H9 (cell line): ENCODE measurements around the gene CPXM1. TPM values are rescaled to one million over a fixed set of nuclear protein-coding genes. Genes with fewer than 3 reads are reported as not detected.

Experiments
- DNase-seq: peaks from one replicate; pipeline ENCODE4 v3.0.0-alpha.2; 2017
- H2AFZ ChIP-seq: one replicate; pipeline ENCODE4 v1.6.1; 2013; ENCODE audit warnings: mild to moderate bottlenecking, low read length, control low read depth, moderate library complexity
- H2AK5ac ChIP-seq: 2 replicates; pipeline ENCODE4 v1.6.1; 2013; ENCODE audit warnings: low read length, control low read depth, mixed read lengths; ENCODE audit not compliant: insufficient read length
- H2BK120ac ChIP-seq: one replicate; pipeline ENCODE4 v1.6.1; 2013; ENCODE audit warnings: low read depth, mild to moderate bottlenecking, low read length, control low read depth, inconsistent platforms; ENCODE audit not compliant: poor library complexity, severe bottlenecking
- H2BK12ac ChIP-seq: 2 replicates; pipeline ENCODE4 v1.6.1; 2013; ENCODE audit warnings: low read length, control low read depth, mixed read lengths, low read depth; ENCODE audit not compliant: insufficient read length
- H2BK15ac ChIP-seq: 2 replicates; pipeline ENCODE4 v1.6.1; 2013; ENCODE audit warnings: low read depth, low read length, control low read depth
- H2BK20ac ChIP-seq: one replicate; pipeline ENCODE4 v1.6.1; 2013; ENCODE audit warnings: low read depth, mild to moderate bottlenecking, low read length, control low read depth, inconsistent platforms; ENCODE audit not compliant: poor library complexity, severe bottlenecking
- H2BK5ac ChIP-seq: 2 replicates; pipeline ENCODE4 v1.6.1; 2013; ENCODE audit warnings: low read length, control low read depth, mixed read lengths; ENCODE audit not compliant: insufficient read length
- H3K14ac ChIP-seq: 2 replicates; pipeline ENCODE4 v1.6.1; 2013; ENCODE audit warnings: low read length, control low read depth; ENCODE audit not compliant: insufficient read depth
- H3K18ac ChIP-seq: 2 replicates; pipeline ENCODE4 v1.6.1; 2013; ENCODE audit warnings: low read depth, mild to moderate bottlenecking, mixed read lengths, low read length, control low read depth; ENCODE audit not compliant: insufficient read length
- H3K23ac ChIP-seq: 2 replicates; pipeline ENCODE4 v1.6.1; 2013; ENCODE audit warnings: low read length, control low read depth, mixed read lengths, low read depth; ENCODE audit not compliant: insufficient read length
- H3K23me2 ChIP-seq: 2 replicates; pipeline ENCODE4 v1.6.1; 2013; ENCODE audit warnings: low read depth, mild to moderate bottlenecking, mixed read lengths, low read length, control low read depth; ENCODE audit not compliant: insufficient read length, poor library complexity, severe bottlenecking
- H3K27ac ChIP-seq: 2 replicates; pipeline ENCODE4 v1.5.1; 2013; ENCODE audit warnings: low read length, control low read depth, mixed read lengths, low read depth; ENCODE audit not compliant: insufficient read length
- H3K27me3 ChIP-seq: 2 replicates; pipeline ENCODE4 v1.6.1; 2013; ENCODE audit warnings: low read length, control low read depth, inconsistent platforms; ENCODE audit not compliant: insufficient read depth
- H3K4ac ChIP-seq: 2 replicates; pipeline ENCODE4 v1.6.1; 2013; ENCODE audit warnings: low read depth, mild to moderate bottlenecking, control low read depth, inconsistent platforms, low read length, moderate library complexity
- H3K4me1 ChIP-seq: 2 replicates; pipeline ENCODE4 v1.6.1; 2013; ENCODE audit warnings: low read length, control low read depth, inconsistent platforms; ENCODE audit not compliant: insufficient read depth
- H3K4me2 ChIP-seq: 2 replicates; pipeline ENCODE4 v1.6.1; 2013; ENCODE audit warnings: low read length, control low read depth, mixed read lengths; ENCODE audit not compliant: insufficient read length, insufficient read depth
- H3K56ac ChIP-seq: 2 replicates; pipeline ENCODE4 v1.6.1; 2013; ENCODE audit warnings: low read depth, mild to moderate bottlenecking, mixed read lengths, low read length, control low read depth; ENCODE audit not compliant: insufficient read length
- H3K79me1 ChIP-seq: 2 replicates; pipeline ENCODE4 v1.6.1; 2013; ENCODE audit warnings: low read depth, mild to moderate bottlenecking, moderate library complexity, low read length, control low read depth, inconsistent platforms; ENCODE audit not compliant: insufficient read depth, poor library complexity, severe bottlenecking
- H3K79me2 ChIP-seq: 2 replicates; pipeline ENCODE4 v1.6.1; 2013; ENCODE audit warnings: low read length, control low read depth, inconsistent platforms; ENCODE audit not compliant: insufficient read depth
- H3K9ac ChIP-seq: 2 replicates; pipeline ENCODE4 v1.6.1; 2013; ENCODE audit warnings: low read length, control low read depth, mixed read lengths; ENCODE audit not compliant: insufficient read length; ENCODE audit errors: extremely low read depth
- H3K9me3 ChIP-seq: one replicate; pipeline ENCODE4 v1.6.1; 2013; ENCODE audit warnings: low read depth, low read length, inconsistent platforms; ENCODE audit not compliant: control insufficient read depth
- H3T11ph ChIP-seq: one replicate; pipeline ENCODE4 v1.6.1; 2013; ENCODE audit warnings: mild to moderate bottlenecking, low read length, control low read depth, inconsistent platforms
- H4K20me1 ChIP-seq: one replicate; pipeline ENCODE4 v1.6.1; 2013; ENCODE audit not compliant: control insufficient read depth, insufficient read length, insufficient read depth
- H4K5ac ChIP-seq: 2 replicates; pipeline ENCODE4 v1.6.1; 2013; ENCODE audit warnings: low read depth, mild to moderate bottlenecking, mixed read lengths, low read length, control low read depth; ENCODE audit not compliant: insufficient read length
- H4K8ac ChIP-seq: replicated peaks from 2 replicates; pipeline ENCODE4 v1.6.1; 2013; ENCODE audit warnings: low read length, control low read depth, mixed read lengths, low read depth; ENCODE audit not compliant: insufficient read length
- H4K91ac ChIP-seq: 2 replicates; pipeline ENCODE4 v1.6.1; 2013; ENCODE audit warnings: low read depth, mild to moderate bottlenecking, moderate library complexity, mixed read lengths, low read length, control low read depth; ENCODE audit not compliant: insufficient read length
- H3K27ac Mint-ChIP-seq, 3 experiments: 2 replicates in 2 of 3; 3 replicates in 1 of 3; pipeline ENCODE4 v1.8.0; 2020 to 2021; ENCODE audit warnings: mixed read lengths in 3 of 3, mild to moderate bottlenecking in 1 of 3, moderate library complexity in 1 of 3
- H3K27me3 Mint-ChIP-seq: 2 replicates; pipeline ENCODE4 v1.8.0; 2021; ENCODE audit warnings: low read depth, mild to moderate bottlenecking, moderate library complexity, mixed read lengths
- H3K36me3 Mint-ChIP-seq, 3 experiments: 2 replicates in 2 of 3; 3 replicates in 1 of 3; pipeline ENCODE4 v1.8.0; 2020 to 2021; ENCODE audit warnings: low read depth in 3 of 3, mixed read lengths in 3 of 3; ENCODE audit not compliant: insufficient read depth in 1 of 3
- H3K4me1 Mint-ChIP-seq, 2 experiments: 2 replicates each; pipeline ENCODE4 v1.8.0; 2020; ENCODE audit warnings: mixed read lengths in 2 of 2
- H3K4me3 Mint-ChIP-seq, 2 experiments: 2 replicates in 1 of 2; 3 replicates in 1 of 2; pipeline ENCODE4 v1.8.0; 2020 to 2021; ENCODE audit warnings: mild to moderate bottlenecking in 2 of 2, mixed read lengths in 2 of 2, moderate library complexity in 1 of 2
- H3K9me3 Mint-ChIP-seq, 2 experiments: 2 replicates in 1 of 2; 3 replicates in 1 of 2; pipeline ENCODE4 v1.8.0; 2020; ENCODE audit warnings: mild to moderate bottlenecking in 2 of 2, mixed read lengths in 2 of 2, moderate library complexity in 1 of 2
- CTCF ChIP-seq: fragments of 200-600 bp; sonication (generic); conservative IDR thresholded peaks from 3 replicates; pipeline ENCODE4 v1.8.0; 2021; ENCODE audit warnings: antibody characterized with exemption, mild to moderate bottlenecking
- WGBS: extraction: QIAGEN DNeasy Blood & Tissue Kit; methylation state at CpG from one replicate; pipeline ENCODE4 v1.1.7; 2013; ENCODE audit warnings: missing lambda C conversion rate, low lambda C conversion rate, mixed read lengths; ENCODE audit not compliant: insufficient read length; ENCODE audit errors: extremely low coverage; 5-methylcytosine and 5-hydroxymethylcytosine counted together
- total RNA-seq: library from RNA; stranded (reverse); gene quantifications from 2 replicates; pipeline ENCODE4 v1.2.1, GENCODE V29; 2021

The CPXM1 gene
- total RNA-seq, 1 experiment from 2014 or later: 69.0 TPM

- Histone ChIP-seq H3K23me2 (no peaks in the 10 kb centered on the region), H4K8ac (no peak overlapping the region), H3K79me1 (no peaks in the 10 kb centered on the region), H3K18ac (no peak overlapping the region), H3K4me1 (no peaks in the 10 kb centered on the region), H3K27ac (no peak overlapping the region), H3K9ac (no peak overlapping the region), H3K4ac (no peak overlapping the region), H4K91ac (no peak overlapping the region), H2AK5ac (no peak overlapping the region), H2BK12ac (no peak overlapping the region), H2BK20ac (no peak overlapping the region), H2AFZ (no peak overlapping the region), H4K5ac (no peak overlapping the region), H3K56ac (no peak overlapping the region), H3K14ac (no peak overlapping the region), H3K23ac (no peak overlapping the region), H3K79me2 (no peaks in the 10 kb centered on the region), H2BK5ac (no peak overlapping the region), H3K27me3 (peaks cover 7% of the 10 kb centered on the region; the same call in 1 of the 2 replicates), H3K9me3 (no peaks in the 10 kb centered on the region), H2BK120ac (no peak overlapping the region), H4K20me1 (no peaks in the 10 kb centered on the region), H3K4me2 (no peak overlapping the region), H2BK15ac (no peak overlapping the region), H3T11ph (no peak overlapping the region)
- Mint-ChIP-seq H3K27ac (no peak overlapping the region), H3K4me1 (peaks cover 3 to 7% of the 10 kb centered on the region in 2 experiments; a peak in 3 of 4 replicates), H3K4me3 (no peak overlapping the region), H3K36me3 (peaks cover 3 to 27% (median 23%) of the 10 kb centered on the region in 3 experiments), H3K27me3 (peaks cover 12% of the 10 kb centered on the region), H3K9me3 (peaks cover 0 to 4% of the 10 kb centered on the region in 2 experiments; a peak in 1 of 5 replicates)
- TF ChIP-seq CTCF: no peak
- no CpG with 5 or more reads among the region's 6 CpGs for WGBS
- DNase-seq: no peak
Measured at GRCh38 chr20:2835331-2835796, 34.9 kb upstream of the CPXM1 start.
